IMR-90 (cell line): ENCODE results near the gene KDM4E.

ENCODE experiments used
- CTCF ChIP-seq: conservative IDR thresholded peaks from 2 replicates; pipeline ENCODE4 v1.5.1; 2012; ENCODE audit warnings: mild to moderate bottlenecking, low read depth, low read length, improper control_type of control experiment
- MAZ ChIP-seq: IDR thresholded peaks from 2 replicates; pipeline ENCODE4 v1.6.1; 2012; ENCODE audit warnings: low read depth, mild to moderate bottlenecking, low read length, improper control_type of control experiment, moderate library complexity, borderline replicate concordance
- RCOR1 ChIP-seq: IDR thresholded peaks from 2 replicates; pipeline ENCODE4 v1.6.1; 2012; ENCODE audit warnings: mild to moderate bottlenecking, low read length, improper control_type of control experiment; ENCODE audit not compliant: insufficient replicate concordance
- SMC3 ChIP-seq: fragments of 150-350 bp; IDR thresholded peaks from 2 replicates; pipeline ENCODE4 v1.6.1; 2016; ENCODE audit warnings: low read depth, mild to moderate bottlenecking, antibody characterized with exemption, low read length, moderate library complexity
- TF ChIP-seq, protein P1 (sequence below): fragments of 150-350 bp; IDR thresholded peaks from 2 replicates; pipeline ENCODE4 v1.6.1; 2016; ENCODE audit warnings: low read depth, mild to moderate bottlenecking, low read length, moderate library complexity, borderline replicate concordance

DNA sequence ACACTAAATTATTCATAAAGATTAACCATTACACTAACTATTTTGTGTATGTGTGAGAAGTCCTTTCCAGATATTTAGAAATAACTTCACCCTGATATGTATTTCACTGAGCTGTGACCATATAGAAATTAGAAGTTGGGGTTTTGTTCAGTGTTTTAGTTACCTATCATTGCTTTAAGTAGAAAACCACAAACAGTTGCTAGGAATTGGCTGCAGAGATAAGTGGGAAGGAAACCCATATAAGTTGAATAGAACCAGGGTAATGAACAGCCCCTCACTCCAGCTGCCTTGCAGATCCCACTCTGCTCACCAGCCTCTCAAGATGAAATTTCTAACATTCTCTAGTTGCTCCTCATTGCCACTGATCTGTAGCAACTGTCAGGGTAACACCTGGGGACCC, 51.9 kb downstream of the KDM4E start:
- TF ChIP-seq CTCF (no peak), RCOR1 (no peak), MAZ (no peak), SMC3 (no peak)
- TF ChIP-seq, protein P1, sequence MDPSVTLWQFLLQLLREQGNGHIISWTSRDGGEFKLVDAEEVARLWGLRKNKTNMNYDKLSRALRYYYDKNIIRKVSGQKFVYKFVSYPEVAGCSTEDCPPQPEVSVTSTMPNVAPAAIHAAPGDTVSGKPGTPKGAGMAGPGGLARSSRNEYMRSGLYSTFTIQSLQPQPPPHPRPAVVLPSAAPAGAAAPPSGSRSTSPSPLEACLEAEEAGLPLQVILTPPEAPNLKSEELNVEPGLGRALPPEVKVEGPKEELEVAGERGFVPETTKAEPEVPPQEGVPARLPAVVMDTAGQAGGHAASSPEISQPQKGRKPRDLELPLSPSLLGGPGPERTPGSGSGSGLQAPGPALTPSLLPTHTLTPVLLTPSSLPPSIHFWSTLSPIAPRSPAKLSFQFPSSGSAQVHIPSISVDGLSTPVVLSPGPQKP = no peak
